ACC112 (cell line): ENCODE results near the gene GNAT1.

Source experiments
- H2AFZ ChIP-seq: fragments of 200-600 bp; sonication (generic); one replicate; pipeline ENCODE4 v1.6.0; 2017; ENCODE audit warnings: antibody characterized with exemption, low read length; ENCODE audit not compliant: unreplicated experiment
- H3K27ac ChIP-seq: fragments of 200-600 bp; sonication (generic); 2 replicates; pipeline ENCODE4 v1.5.1; 2014; ENCODE audit warnings: low read depth, mild to moderate bottlenecking, antibody characterized with exemption, low read length, moderate library complexity
- H3K27me3 ChIP-seq: fragments of 200-600 bp; sonication (generic); 2 replicates; pipeline ENCODE4 v1.6.1; 2014; ENCODE audit warnings: mild to moderate bottlenecking, antibody characterized with exemption, low read length, moderate library complexity, mixed read lengths; ENCODE audit not compliant: insufficient read depth
- H3K36me3 ChIP-seq: fragments of 200-600 bp; sonication (generic); 2 replicates; pipeline ENCODE4 v1.6.1; 2016; ENCODE audit warnings: mild to moderate bottlenecking, antibody characterized with exemption, low read length, moderate library complexity, mixed read lengths; ENCODE audit not compliant: insufficient read depth
- H3K4me1 ChIP-seq: fragments of 200-600 bp; sonication (generic); one replicate; pipeline ENCODE4 v1.6.1; 2016; ENCODE audit warnings: low read length, mixed read lengths; ENCODE audit not compliant: insufficient read depth, unreplicated experiment, control insufficient read depth
- H3K4me3 ChIP-seq: fragments of 200-600 bp; sonication (generic); 2 replicates; pipeline ENCODE4 v1.5.1; 2014; ENCODE audit warnings: mild to moderate bottlenecking, low read depth, low read length
- H3K79me2 ChIP-seq: fragments of 200-600 bp; sonication (generic); one replicate; pipeline ENCODE4 v1.6.0; 2016; ENCODE audit warnings: low read length; ENCODE audit not compliant: control insufficient read depth, unreplicated experiment, insufficient read depth

Gene GNAT1

GRCh38 chr3:50190936-50191660 is at the start of gene GNAT1:
Gene GNAT1 (plus strand): TSS chr3:50191610. CDS start chr3:50191726, 116 bp downstream.
- Histone ChIP-seq H3K4me1 (peaks cover 11% of the 10 kb centered on the region), H3K36me3 (no peaks in the 10 kb centered on the region), H3K79me2 (no peaks in the 10 kb centered on the region), H2AFZ (no peak within 1 kb of the TSS), H3K27ac (no peak within 1 kb of the TSS), H3K27me3 (peaks cover 19% of the 10 kb centered on the region), H3K4me3 (no peak within 1 kb of the TSS)

GRCh38 chr3:50146316-50146901 is 45.0 kb upstream of the GNAT1 start:
- no peak overlapping the region for H3K27ac ChIP-seq
- H3K4me1 ChIP-seq = no peaks in the 10 kb centered on the region
- no peaks in the 10 kb centered on the region for H3K36me3 ChIP-seq
- H3K4me3 ChIP-seq = no peak overlapping the region
- H3K79me2 ChIP-seq = no peaks in the 10 kb centered on the region
- H2AFZ ChIP-seq = no peak overlapping the region
- H3K27me3 ChIP-seq = no peaks in the 10 kb centered on the region

GRCh38 chr3:50147016-50147415 is 44.4 kb upstream of the GNAT1 start:
- H3K27ac ChIP-seq = no peak overlapping the region
- no peaks in the 10 kb centered on the region for H3K27me3 ChIP-seq
- no peak overlapping the region for H3K4me3 ChIP-seq
- H3K4me1 ChIP-seq = no peaks in the 10 kb centered on the region
- H3K79me2 ChIP-seq = no peaks in the 10 kb centered on the region
- no peaks in the 10 kb centered on the region for H3K36me3 ChIP-seq
- no peak overlapping the region for H2AFZ ChIP-seq

GRCh38 chr3:50147447-50147846 is 44.0 kb upstream of the GNAT1 start:
- no peaks in the 10 kb centered on the region for H3K27me3 ChIP-seq
- H3K4me3 ChIP-seq = no peak overlapping the region
- H3K36me3 ChIP-seq = no peaks in the 10 kb centered on the region
- no peak overlapping the region for H3K27ac ChIP-seq
- H3K4me1 ChIP-seq = no peaks in the 10 kb centered on the region
- no peaks in the 10 kb centered on the region for H3K79me2 ChIP-seq
- H2AFZ ChIP-seq = no peak overlapping the region

GRCh38 chr3:50147861-50148260 is 43.5 kb upstream of the GNAT1 start:
- no peaks in the 10 kb centered on the region for H3K4me1 ChIP-seq
- no peaks in the 10 kb centered on the region for H3K79me2 ChIP-seq
- H3K4me3 ChIP-seq = no peak overlapping the region
- no peak overlapping the region for H2AFZ ChIP-seq
- no peak overlapping the region for H3K27ac ChIP-seq
- no peaks in the 10 kb centered on the region for H3K36me3 ChIP-seq
- no peaks in the 10 kb centered on the region for H3K27me3 ChIP-seq

- no peaks in the 10 kb centered on the region for H3K36me3 ChIP-seq
- H3K27ac ChIP-seq = no peak overlapping the region
- no peaks in the 10 kb centered on the region for H3K27me3 ChIP-seq
- H3K79me2 ChIP-seq = peaks cover under 1% of the 10 kb centered on the region
- no peaks in the 10 kb centered on the region for H3K4me1 ChIP-seq
- no peak overlapping the region for H3K4me3 ChIP-seq
- no peak overlapping the region for H2AFZ ChIP-seq
These were observed 41.0 kb upstream of the GNAT1 start for GRCh38 chr3:50150404-50150750.

GRCh38 chr3:50150863-50151686 is 40.3 kb upstream of the GNAT1 start:
- no peaks in the 10 kb centered on the region for H3K36me3 ChIP-seq
- H3K27me3 ChIP-seq = no peaks in the 10 kb centered on the region
- H3K4me3 ChIP-seq = no peak overlapping the region
- no peak overlapping the region for H3K27ac ChIP-seq
- H2AFZ ChIP-seq = no peak overlapping the region
- H3K79me2 ChIP-seq = peaks cover 8% of the 10 kb centered on the region
- peaks cover 5% of the 10 kb centered on the region for H3K4me1 ChIP-seq

- H3K4me1 ChIP-seq = peaks cover 11% of the 10 kb centered on the region
- H3K4me3 ChIP-seq = no peak overlapping the region
These were observed 39.7 kb upstream of the GNAT1 start for GRCh38 chr3:50151728-50152127.

GRCh38 chr3:50153782-50154475 is 37.5 kb upstream of the GNAT1 start:
- H3K36me3 ChIP-seq = no peaks in the 10 kb centered on the region
- H3K4me3 ChIP-seq = no peak overlapping the region
- peaks cover 16% of the 10 kb centered on the region for H3K79me2 ChIP-seq
- no peak overlapping the region for H3K27ac ChIP-seq
- no peak overlapping the region for H2AFZ ChIP-seq
- no peaks in the 10 kb centered on the region for H3K27me3 ChIP-seq
- peaks cover 25% of the 10 kb centered on the region for H3K4me1 ChIP-seq

More at GRCh38 chr3:50151728-50152127, 39.7 kb upstream of the GNAT1 start:
- Histone ChIP-seq H3K27ac (no peak overlapping the region), H2AFZ (no peak overlapping the region), H3K27me3 (no peaks in the 10 kb centered on the region), H3K36me3 (no peaks in the 10 kb centered on the region), H3K79me2 (peaks cover 10% of the 10 kb centered on the region)

GRCh38 chr3:50154476-50154839 is 37.0 kb upstream of the GNAT1 start:
- peak overlapping the region; percentile 79; the same call in 1 of the 2 replicates for H3K4me3 ChIP-seq
- H2AFZ ChIP-seq = no peak overlapping the region
- H3K4me1 ChIP-seq = peaks cover 30% of the 10 kb centered on the region

More at GRCh38 chr3:50154476-50154839, 37.0 kb upstream of the GNAT1 start:
- Histone ChIP-seq H3K79me2 (peaks cover 19% of the 10 kb centered on the region), H3K36me3 (no peaks in the 10 kb centered on the region), H3K27ac (no peak overlapping the region), H3K27me3 (no peaks in the 10 kb centered on the region)
